ENCODE measurements around the gene LMTK2.

The LMTK2 gene

DNA sequence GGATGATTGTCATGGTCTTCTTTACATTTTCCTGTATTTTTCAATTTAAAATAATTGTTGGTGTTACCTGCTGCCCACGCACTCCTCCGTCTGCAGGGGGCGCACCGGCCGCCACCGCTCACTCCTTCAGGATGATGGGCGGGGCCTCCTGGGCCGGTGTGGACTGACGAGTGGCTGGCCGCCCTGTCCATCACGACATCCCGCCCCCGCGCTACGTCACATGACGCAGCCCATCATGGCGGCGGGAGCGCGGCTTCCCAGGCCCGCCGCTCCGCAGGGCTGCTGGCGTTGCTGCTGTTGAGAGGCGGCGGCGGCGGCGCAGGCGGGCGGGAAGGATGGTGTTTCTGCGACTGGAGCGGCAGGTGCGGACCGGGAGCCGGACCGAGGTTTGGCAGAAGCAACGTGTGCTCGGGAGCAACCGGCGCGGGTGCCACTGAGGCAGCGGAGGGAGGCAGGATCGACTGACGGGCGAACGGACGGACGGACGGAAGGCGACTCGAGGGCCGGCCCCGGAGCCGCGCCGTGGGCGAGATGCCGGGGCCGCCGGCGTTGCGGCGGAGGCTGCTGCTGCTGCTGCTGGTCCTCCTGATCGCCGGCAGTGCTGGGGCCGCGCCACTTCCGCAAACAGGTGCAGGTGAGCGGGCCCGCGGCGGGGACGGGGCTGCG lies at the start of gene LMTK2:
Gene LMTK2 (plus strand): TSS at position 216 of the 666 bp plus-strand sequence. CDS start 316 bp downstream, at position 532.
- Histone ChIP-seq H3K36me3 (ENCODE audit: insufficient read depth, low read length) (no peaks in the 10 kb centered on the region), H3K9me3 (ENCODE audit: control insufficient read depth, insufficient read depth, low read length) (no peaks in the 10 kb centered on the region; the same call in 1 of the 2 replicates), H3K9ac (ENCODE audit: low read depth, low read length) (peak within 1 kb of the TSS; percentile 77), H3K4me1 (ENCODE audit: insufficient read depth, low read length) (peaks cover 16% of the 10 kb centered on the region)

- H3K36me3 ChIP-seq (ENCODE audit: insufficient read depth, low read length), result no peaks in the 10 kb centered on the region
- no peak overlapping the region for H3K9ac ChIP-seq (ENCODE audit: low read depth, low read length)
- H3K4me1 ChIP-seq (ENCODE audit: insufficient read depth, low read length), result no peaks in the 10 kb centered on the region
- H3K9me3 ChIP-seq (ENCODE audit: control insufficient read depth, insufficient read depth, low read length), result no peaks in the 10 kb centered on the region
Measured at GRCh38 chr7:98057157-98057556, 49.5 kb upstream of the LMTK2 start.

- H3K9ac ChIP-seq (ENCODE audit: low read depth, low read length), result no peak overlapping the region
- no peaks in the 10 kb centered on the region for H3K4me1 ChIP-seq (ENCODE audit: insufficient read depth, low read length)
- no peaks in the 10 kb centered on the region; the same call in 1 of the 2 replicates for H3K9me3 ChIP-seq (ENCODE audit: control insufficient read depth, insufficient read depth, low read length)
- H3K36me3 ChIP-seq (ENCODE audit: insufficient read depth, low read length), result no peaks in the 10 kb centered on the region
Measured at GRCh38 chr7:98058186-98058585, 48.5 kb upstream of the LMTK2 start.

DNA sequence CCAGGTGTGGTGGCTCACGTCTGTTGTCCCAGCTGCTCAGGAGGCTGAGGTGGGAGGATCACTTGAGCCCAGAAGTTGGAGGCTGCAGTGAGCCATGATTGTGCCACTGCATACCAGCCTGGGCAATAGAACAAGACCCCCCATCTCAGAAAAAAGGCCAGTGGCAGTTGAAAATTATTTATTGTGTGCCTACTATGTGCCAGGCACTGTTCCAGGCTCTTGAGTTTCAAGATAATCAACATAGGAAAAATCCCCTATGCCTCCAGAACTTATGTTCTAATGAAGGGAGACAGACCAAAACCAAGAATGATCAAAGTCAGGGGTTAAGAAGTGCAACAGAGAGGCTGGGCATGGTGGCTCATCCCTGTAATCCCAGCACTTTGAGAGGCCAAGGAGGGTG lies 42.4 kb upstream of the LMTK2 start:
- H3K9ac ChIP-seq (ENCODE audit: low read depth, low read length), result no peak overlapping the region
- H3K4me1 ChIP-seq (ENCODE audit: insufficient read depth, low read length), result no peaks in the 10 kb centered on the region
- H3K9me3 ChIP-seq (ENCODE audit: control insufficient read depth, insufficient read depth, low read length), result no peaks in the 10 kb centered on the region; the same call in 1 of the 2 replicates
- no peaks in the 10 kb centered on the region for H3K36me3 ChIP-seq (ENCODE audit: insufficient read depth, low read length)

- H3K36me3 ChIP-seq (ENCODE audit: insufficient read depth, low read length), result no peaks in the 10 kb centered on the region
- no peak overlapping the region for H3K9ac ChIP-seq (ENCODE audit: low read depth, low read length)
- no peaks in the 10 kb centered on the region; the same call in 1 of the 2 replicates for H3K9me3 ChIP-seq (ENCODE audit: control insufficient read depth, insufficient read depth, low read length)
- H3K4me1 ChIP-seq (ENCODE audit: insufficient read depth, low read length), result no peaks in the 10 kb centered on the region
Measured at GRCh38 chr7:98066208-98066607, 40.5 kb upstream of the LMTK2 start.

DNA sequence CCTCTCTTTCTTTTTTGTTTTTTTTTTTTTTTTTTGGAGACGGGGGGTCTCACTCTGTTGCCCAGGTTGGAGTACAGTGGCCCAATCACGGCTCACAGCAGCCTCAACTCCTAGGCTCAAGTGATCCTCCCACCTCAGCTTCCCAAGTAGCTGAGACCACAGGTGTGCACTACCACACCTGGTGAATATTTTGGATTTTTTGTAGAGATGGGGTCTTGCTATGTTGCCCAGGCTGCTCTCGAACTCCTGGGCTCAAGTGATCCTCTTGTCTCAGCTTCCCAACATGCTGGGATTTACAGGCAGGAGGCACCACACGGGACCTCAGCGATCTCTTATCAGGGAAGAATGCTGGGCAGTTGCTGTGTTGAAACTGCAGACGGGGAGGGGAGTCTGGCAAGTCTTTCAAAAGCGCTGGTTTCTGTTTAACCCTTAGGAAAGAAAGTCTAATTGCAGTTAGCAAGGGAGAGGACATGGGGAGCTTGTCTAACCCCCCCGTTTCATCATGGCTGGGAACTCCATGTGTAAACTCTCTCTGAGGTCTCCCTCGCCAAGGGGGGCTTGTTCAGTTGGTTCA lies 39.6 kb upstream of the LMTK2 start:
- no peaks in the 10 kb centered on the region for H3K4me1 ChIP-seq (ENCODE audit: insufficient read depth, low read length)
- no peak overlapping the region for H3K9ac ChIP-seq (ENCODE audit: low read depth, low read length)
- no peaks in the 10 kb centered on the region; the same call in 1 of the 2 replicates for H3K9me3 ChIP-seq (ENCODE audit: control insufficient read depth, insufficient read depth, low read length)
- no peaks in the 10 kb centered on the region for H3K36me3 ChIP-seq (ENCODE audit: insufficient read depth, low read length)

GRCh38 chr7:98073047-98073446 lies 33.6 kb upstream of the LMTK2 start:
- H3K36me3 ChIP-seq (ENCODE audit: insufficient read depth, low read length), result no peaks in the 10 kb centered on the region
- no peaks in the 10 kb centered on the region for H3K9me3 ChIP-seq (ENCODE audit: control insufficient read depth, insufficient read depth, low read length)
- no peaks in the 10 kb centered on the region for H3K4me1 ChIP-seq (ENCODE audit: insufficient read depth, low read length)
- no peak overlapping the region for H3K9ac ChIP-seq (ENCODE audit: low read depth, low read length)

DNA sequence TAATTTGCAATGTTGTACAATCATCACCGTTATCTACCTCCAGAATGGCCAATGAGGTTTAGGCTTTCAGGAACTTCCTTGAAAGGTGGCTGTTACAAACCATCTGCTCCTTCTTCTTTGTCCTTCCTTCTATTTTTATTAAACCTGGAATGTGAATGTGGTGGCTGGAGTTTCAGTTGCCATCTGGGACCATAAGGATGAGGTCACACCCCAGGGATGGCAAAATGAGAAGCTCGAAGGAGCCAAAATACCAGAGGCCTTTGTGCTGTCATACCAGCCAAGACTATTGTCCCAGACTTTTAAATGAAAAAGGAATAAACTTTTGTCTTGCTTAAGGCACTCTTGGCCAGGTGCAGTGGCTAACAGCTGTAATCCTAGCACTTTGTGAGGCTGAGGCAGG lies 30.9 kb upstream of the LMTK2 start:
- Histone ChIP-seq H3K36me3 (ENCODE audit: insufficient read depth, low read length) (no peaks in the 10 kb centered on the region), H3K9me3 (ENCODE audit: control insufficient read depth, insufficient read depth, low read length) (no peaks in the 10 kb centered on the region), H3K9ac (ENCODE audit: low read depth, low read length) (no peak overlapping the region), H3K4me1 (ENCODE audit: insufficient read depth, low read length) (no peaks in the 10 kb centered on the region)

DNA sequence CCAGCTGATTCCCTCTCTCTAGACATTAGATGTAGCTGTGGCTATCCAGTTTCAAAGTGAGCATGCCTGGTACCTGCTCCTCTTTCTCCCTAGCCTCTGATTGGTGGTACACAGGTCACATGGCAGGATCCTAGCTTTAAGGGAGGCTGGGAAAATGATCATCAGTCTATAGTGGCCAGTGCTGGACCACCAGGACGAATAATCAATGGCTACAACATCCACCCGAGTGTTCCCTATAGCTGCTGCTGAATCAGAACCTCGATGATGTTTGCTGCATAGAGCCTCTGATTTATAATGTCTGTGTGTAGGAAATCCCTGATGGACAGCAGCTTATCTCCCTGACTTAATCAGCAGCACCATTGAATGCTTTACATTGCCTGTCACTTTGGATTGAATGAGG lies 28.9 kb upstream of the LMTK2 start:
- no peaks in the 10 kb centered on the region for H3K36me3 ChIP-seq (ENCODE audit: insufficient read depth, low read length)
- H3K9me3 ChIP-seq (ENCODE audit: control insufficient read depth, insufficient read depth, low read length), result no peaks in the 10 kb centered on the region
- H3K9ac ChIP-seq (ENCODE audit: low read depth, low read length), result no peak overlapping the region
- no peaks in the 10 kb centered on the region for H3K4me1 ChIP-seq (ENCODE audit: insufficient read depth, low read length)

GRCh38 chr7:98078197-98078870 lies 28.3 kb upstream of the LMTK2 start:
- no peaks in the 10 kb centered on the region for H3K4me1 ChIP-seq (ENCODE audit: insufficient read depth, low read length)
- H3K9me3 ChIP-seq (ENCODE audit: control insufficient read depth, insufficient read depth, low read length), result no peaks in the 10 kb centered on the region
- H3K9ac ChIP-seq (ENCODE audit: low read depth, low read length), result no peak overlapping the region
- no peaks in the 10 kb centered on the region for H3K36me3 ChIP-seq (ENCODE audit: insufficient read depth, low read length)

- Histone ChIP-seq H3K9ac (ENCODE audit: low read depth, low read length) (no peak overlapping the region), H3K4me1 (ENCODE audit: insufficient read depth, low read length) (no peaks in the 10 kb centered on the region), H3K9me3 (ENCODE audit: control insufficient read depth, insufficient read depth, low read length) (no peaks in the 10 kb centered on the region), H3K36me3 (ENCODE audit: insufficient read depth, low read length) (no peaks in the 10 kb centered on the region)
Measured at GRCh38 chr7:98079891-98080648, 26.6 kb upstream of the LMTK2 start.

DNA sequence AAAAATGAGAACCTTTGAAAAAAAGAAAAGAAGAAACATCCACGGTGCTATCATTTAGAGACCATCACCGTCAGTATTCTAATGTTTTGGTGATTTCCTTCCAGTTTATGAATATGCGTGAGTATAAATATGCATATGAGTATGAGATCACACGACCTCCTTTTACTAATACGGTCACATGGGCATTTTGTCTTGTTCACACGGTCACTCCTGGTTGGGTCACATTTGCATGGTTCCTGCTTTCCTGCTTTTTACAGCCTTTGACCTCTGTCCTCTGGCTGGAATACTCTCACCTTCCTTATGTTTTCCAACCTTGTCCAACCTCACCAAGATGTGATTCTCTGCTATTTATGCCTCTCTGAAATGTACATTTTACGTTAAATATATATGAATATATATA lies 25.3 kb upstream of the LMTK2 start:
- Histone ChIP-seq H3K9me3 (ENCODE audit: control insufficient read depth, insufficient read depth, low read length) (no peaks in the 10 kb centered on the region), H3K4me1 (ENCODE audit: insufficient read depth, low read length) (no peaks in the 10 kb centered on the region), H3K36me3 (ENCODE audit: insufficient read depth, low read length) (no peaks in the 10 kb centered on the region), H3K9ac (ENCODE audit: low read depth, low read length) (no peak overlapping the region)

- Histone ChIP-seq H3K9me3 (ENCODE audit: control insufficient read depth, insufficient read depth, low read length) (no peaks in the 10 kb centered on the region), H3K36me3 (ENCODE audit: insufficient read depth, low read length) (no peaks in the 10 kb centered on the region), H3K4me1 (ENCODE audit: insufficient read depth, low read length) (no peaks in the 10 kb centered on the region), H3K9ac (ENCODE audit: low read depth, low read length) (no peak overlapping the region)
Measured at GRCh38 chr7:98084631-98085030, 22.0 kb upstream of the LMTK2 start.

DNA sequence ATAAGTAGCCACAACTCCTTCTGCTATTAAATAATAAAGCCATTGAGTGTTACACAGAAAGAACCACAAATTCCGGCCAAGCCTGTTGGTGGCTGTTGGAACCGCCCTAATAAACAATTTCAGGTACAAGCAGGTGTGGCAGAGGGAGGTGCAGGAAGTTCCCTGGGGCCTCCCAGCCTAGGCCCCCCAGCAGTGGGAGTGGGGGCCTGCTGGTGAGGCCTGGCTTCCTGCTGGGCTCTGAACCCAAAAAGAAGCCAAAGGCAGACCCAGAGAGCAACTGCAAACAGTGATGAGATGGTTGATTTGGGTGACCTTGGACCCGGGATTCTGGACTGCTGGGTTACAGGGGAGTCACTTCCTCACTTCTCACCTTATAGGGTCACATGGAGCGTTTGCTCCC lies 21.0 kb upstream of the LMTK2 start:
- no peaks in the 10 kb centered on the region for H3K4me1 ChIP-seq (ENCODE audit: insufficient read depth, low read length)
- no peaks in the 10 kb centered on the region for H3K36me3 ChIP-seq (ENCODE audit: insufficient read depth, low read length)
- no peaks in the 10 kb centered on the region for H3K9me3 ChIP-seq (ENCODE audit: control insufficient read depth, insufficient read depth, low read length)
- H3K9ac ChIP-seq (ENCODE audit: low read depth, low read length), result no peak overlapping the region
